Measurements from ENCODE around the gene SOX11. TPM values are rescaled to one million over a fixed set of nuclear protein-coding genes. Genes with fewer than 3 reads are reported as not detected.

Gene SOX11
- polyA plus RNA-seq, 2 donors, result not detected

- Histone ChIP-seq H3K4me1 (ENCODE audit: control insufficient read depth in 2 of 2, insufficient read depth in 2 of 2, low read length in 1 of 2) (no peaks in the 10 kb centered on the region), H3K36me3 (ENCODE audit: control insufficient read depth in 2 of 2, insufficient read depth in 2 of 2, low read length in 1 of 2) (no peaks in the 10 kb centered on the region), H3K4me3 (ENCODE audit: low read depth in 1 of 2, low read length in 2 of 2) (no peak overlapping the region), H3K9me3 (ENCODE audit: control insufficient read depth in 2 of 2, insufficient read depth in 1 of 2, low read depth in 1 of 2, low read length in 1 of 2) (peaks cover 0 to 9% of the 10 kb centered on the region in 2 donors), H3K27ac (ENCODE audit: low read depth in 2 of 2, low read length in 1 of 2) (no peak overlapping the region), H3K27me3 (ENCODE audit: control insufficient read depth in 1 of 2, insufficient read depth in 2 of 2, low read length in 2 of 2) (peaks cover 0 to 3% of the 10 kb centered on the region in 2 donors)
- 78 to 80% methylated on average over 8 of the region's 8 CpGs for WGBS, 2 donors
These were observed 23.4 kb upstream of the SOX11 start for GRCh38 chr2:5668682-5669250.

GRCh38 chr2:5672749-5673144 lies 19.4 kb upstream of the SOX11 start:
- Histone ChIP-seq H3K36me3 (ENCODE audit: control insufficient read depth in 2 of 2, insufficient read depth in 2 of 2, low read length in 1 of 2) (no peaks in the 10 kb centered on the region), H3K9me3 (ENCODE audit: control insufficient read depth in 2 of 2, insufficient read depth in 1 of 2, low read depth in 1 of 2, low read length in 1 of 2) (peaks cover 0 to 3% of the 10 kb centered on the region in 2 donors), H3K4me1 (ENCODE audit: control insufficient read depth in 2 of 2, insufficient read depth in 2 of 2, low read length in 1 of 2) (no peaks in the 10 kb centered on the region), H3K4me3 (ENCODE audit: low read depth in 1 of 2, low read length in 2 of 2) (no peak overlapping the region), H3K27me3 (ENCODE audit: control insufficient read depth in 1 of 2, insufficient read depth in 2 of 2, low read length in 2 of 2) (peaks cover 2 to 3% of the 10 kb centered on the region in 2 donors), H3K27ac (ENCODE audit: low read depth in 2 of 2, low read length in 1 of 2) (no peak overlapping the region)
- 67 to 71% methylated on average over 15 of the region's 15 CpGs for WGBS, 2 donors

- Histone ChIP-seq H3K4me1 (ENCODE audit: control insufficient read depth in 2 of 2, insufficient read depth in 2 of 2, low read length in 1 of 2) (no peaks in the 10 kb centered on the region), H3K27ac (ENCODE audit: low read depth in 2 of 2, low read length in 1 of 2) (no peak overlapping the region), H3K9me3 (ENCODE audit: control insufficient read depth in 2 of 2, insufficient read depth in 1 of 2, low read depth in 1 of 2, low read length in 1 of 2) (peaks cover 0 to 3% of the 10 kb centered on the region in 2 donors), H3K36me3 (ENCODE audit: control insufficient read depth in 2 of 2, insufficient read depth in 2 of 2, low read length in 1 of 2) (no peaks in the 10 kb centered on the region), H3K27me3 (ENCODE audit: control insufficient read depth in 1 of 2, insufficient read depth in 2 of 2, low read length in 2 of 2) (peaks cover 2 to 3% of the 10 kb centered on the region in 2 donors), H3K4me3 (ENCODE audit: low read depth in 1 of 2, low read length in 2 of 2) (no peak overlapping the region)
- WGBS, 2 donors, result 8 to 11% methylated on average over 43 to 58 of the region's 58 CpGs
These were observed 18.8 kb upstream of the SOX11 start for GRCh38 chr2:5673145-5674025.

- 9 to 15% methylated on average over 2 of the region's 2 CpGs for WGBS, 2 donors
- Histone ChIP-seq H3K9me3 (ENCODE audit: control insufficient read depth in 2 of 2, insufficient read depth in 1 of 2, low read depth in 1 of 2, low read length in 1 of 2) (peaks cover 0 to 3% of the 10 kb centered on the region in 2 donors), H3K4me3 (ENCODE audit: low read depth in 1 of 2, low read length in 2 of 2) (no peak overlapping the region), H3K4me1 (ENCODE audit: control insufficient read depth in 2 of 2, insufficient read depth in 2 of 2, low read length in 1 of 2) (no peaks in the 10 kb centered on the region), H3K27me3 (ENCODE audit: control insufficient read depth in 1 of 2, insufficient read depth in 2 of 2, low read length in 2 of 2) (peaks cover 2 to 3% of the 10 kb centered on the region in 2 donors), H3K27ac (ENCODE audit: low read depth in 2 of 2, low read length in 1 of 2) (no peak overlapping the region), H3K36me3 (ENCODE audit: control insufficient read depth in 2 of 2, insufficient read depth in 2 of 2, low read length in 1 of 2) (no peaks in the 10 kb centered on the region)
These were observed 18.2 kb upstream of the SOX11 start for GRCh38 chr2:5674026-5674340.

- Histone ChIP-seq H3K27ac (ENCODE audit: low read depth in 2 of 2, low read length in 1 of 2) (no peak overlapping the region), H3K27me3 (ENCODE audit: control insufficient read depth in 1 of 2, insufficient read depth in 2 of 2, low read length in 2 of 2) (peaks cover 2 to 3% of the 10 kb centered on the region in 2 donors), H3K36me3 (ENCODE audit: control insufficient read depth in 2 of 2, insufficient read depth in 2 of 2, low read length in 1 of 2) (no peaks in the 10 kb centered on the region), H3K9me3 (ENCODE audit: control insufficient read depth in 2 of 2, insufficient read depth in 1 of 2, low read depth in 1 of 2, low read length in 1 of 2) (peaks cover 0 to 3% of the 10 kb centered on the region in 2 donors), H3K4me3 (ENCODE audit: low read depth in 1 of 2, low read length in 2 of 2) (no peak overlapping the region), H3K4me1 (ENCODE audit: control insufficient read depth in 2 of 2, insufficient read depth in 2 of 2, low read length in 1 of 2) (no peaks in the 10 kb centered on the region)
- WGBS, 2 donors, result 64 to 78% methylated on average over 2 of the region's 2 CpGs
These were observed 15.1 kb upstream of the SOX11 start for GRCh38 chr2:5677133-5677532.

- Histone ChIP-seq H3K36me3 (ENCODE audit: control insufficient read depth in 2 of 2, insufficient read depth in 2 of 2, low read length in 1 of 2) (no peaks in the 10 kb centered on the region), H3K9me3 (ENCODE audit: control insufficient read depth in 2 of 2, insufficient read depth in 1 of 2, low read depth in 1 of 2, low read length in 1 of 2) (peaks cover 0 to 5% of the 10 kb centered on the region in 2 donors), H3K4me3 (ENCODE audit: low read depth in 1 of 2, low read length in 2 of 2) (no peak overlapping the region), H3K27me3 (ENCODE audit: control insufficient read depth in 1 of 2, insufficient read depth in 2 of 2, low read length in 2 of 2) (no peaks in the 10 kb centered on the region), H3K4me1 (ENCODE audit: control insufficient read depth in 2 of 2, insufficient read depth in 2 of 2, low read length in 1 of 2) (no peaks in the 10 kb centered on the region), H3K27ac (ENCODE audit: low read depth in 2 of 2, low read length in 1 of 2) (no peak overlapping the region)
- 83 to 92% methylated on average over 6 of the region's 6 CpGs for WGBS, 2 donors
These were observed 8.7 kb upstream of the SOX11 start for GRCh38 chr2:5683471-5683870.

- peaks cover 0 to 5% of the 10 kb centered on the region in 2 donors for H3K9me3 ChIP-seq (ENCODE audit: control insufficient read depth in 2 of 2, insufficient read depth in 1 of 2, low read depth in 1 of 2, low read length in 1 of 2)
- no peaks in the 10 kb centered on the region for H3K4me1 ChIP-seq (ENCODE audit: control insufficient read depth in 2 of 2, insufficient read depth in 2 of 2, low read length in 1 of 2)
- H3K36me3 ChIP-seq (ENCODE audit: control insufficient read depth in 2 of 2, insufficient read depth in 2 of 2, low read length in 1 of 2), result no peaks in the 10 kb centered on the region
- 56 to 68% methylated on average over 9 of the region's 9 CpGs for WGBS, 2 donors
- H3K27me3 ChIP-seq (ENCODE audit: control insufficient read depth in 1 of 2, insufficient read depth in 2 of 2, low read length in 2 of 2), result no peaks in the 10 kb centered on the region
- no peak overlapping the region for H3K27ac ChIP-seq (ENCODE audit: low read depth in 2 of 2, low read length in 1 of 2)
- H3K4me3 ChIP-seq (ENCODE audit: low read depth in 1 of 2, low read length in 2 of 2), result no peak overlapping the region
These were observed 7.0 kb upstream of the SOX11 start for GRCh38 chr2:5685225-5685624.

- Histone ChIP-seq H3K27ac (ENCODE audit: low read depth in 2 of 2, low read length in 1 of 2) (no peak overlapping the region), H3K36me3 (ENCODE audit: control insufficient read depth in 2 of 2, insufficient read depth in 2 of 2, low read length in 1 of 2) (no peaks in the 10 kb centered on the region), H3K4me1 (ENCODE audit: control insufficient read depth in 2 of 2, insufficient read depth in 2 of 2, low read length in 1 of 2) (no peaks in the 10 kb centered on the region), H3K27me3 (ENCODE audit: control insufficient read depth in 1 of 2, insufficient read depth in 2 of 2, low read length in 2 of 2) (peaks cover 0 to 4% of the 10 kb centered on the region in 2 donors), H3K4me3 (ENCODE audit: low read depth in 1 of 2, low read length in 2 of 2) (no peak overlapping the region), H3K9me3 (ENCODE audit: control insufficient read depth in 2 of 2, insufficient read depth in 1 of 2, low read depth in 1 of 2, low read length in 1 of 2) (peaks cover 0 to 8% of the 10 kb centered on the region in 2 donors)
- 53 to 59% methylated on average over 1 of the region's 1 CpG for WGBS, 2 donors
These were observed 6.1 kb upstream of the SOX11 start for GRCh38 chr2:5686068-5686467.

GRCh38 chr2:5686536-5686935 lies 5.6 kb upstream of the SOX11 start:
- 59 to 60% methylated on average over 5 of the region's 5 CpGs for WGBS, 2 donors
- peaks cover 0 to 5% of the 10 kb centered on the region in 2 donors for H3K27me3 ChIP-seq (ENCODE audit: control insufficient read depth in 1 of 2, insufficient read depth in 2 of 2, low read length in 2 of 2)

More at GRCh38 chr2:5686536-5686935, 5.6 kb upstream of the SOX11 start:
- Histone ChIP-seq H3K4me1 (ENCODE audit: control insufficient read depth in 2 of 2, insufficient read depth in 2 of 2, low read length in 1 of 2) (peaks cover 0 to 2% of the 10 kb centered on the region in 2 donors), H3K36me3 (ENCODE audit: control insufficient read depth in 2 of 2, insufficient read depth in 2 of 2, low read length in 1 of 2) (no peaks in the 10 kb centered on the region), H3K27ac (ENCODE audit: low read depth in 2 of 2, low read length in 1 of 2) (no peak overlapping the region), H3K4me3 (ENCODE audit: low read depth in 1 of 2, low read length in 2 of 2) (no peak overlapping the region), H3K9me3 (ENCODE audit: control insufficient read depth in 2 of 2, insufficient read depth in 1 of 2, low read depth in 1 of 2, low read length in 1 of 2) (peaks cover 0 to 8% of the 10 kb centered on the region in 2 donors)
